Loucy (cell line): ENCODE data around the gene CAMKMT.

Source experiments
- EZH2phosphoT487 ChIP-seq: fragments of 200-600 bp; IDR thresholded peaks from 2 replicates; pipeline ENCODE4 v1.6.1; 2018; ENCODE audit warnings: antibody characterized with exemption, mild to moderate bottlenecking, moderate library complexity, borderline replicate concordance
- TF ChIP-seq, protein P1 (sequence below): fragments of 200-600 bp; sonication (generic); conservative IDR thresholded peaks from 2 replicates; pipeline ENCODE4 v1.5.1; 2014; ENCODE audit warnings: mild to moderate bottlenecking, antibody characterized with exemption, low read length

DNA sequence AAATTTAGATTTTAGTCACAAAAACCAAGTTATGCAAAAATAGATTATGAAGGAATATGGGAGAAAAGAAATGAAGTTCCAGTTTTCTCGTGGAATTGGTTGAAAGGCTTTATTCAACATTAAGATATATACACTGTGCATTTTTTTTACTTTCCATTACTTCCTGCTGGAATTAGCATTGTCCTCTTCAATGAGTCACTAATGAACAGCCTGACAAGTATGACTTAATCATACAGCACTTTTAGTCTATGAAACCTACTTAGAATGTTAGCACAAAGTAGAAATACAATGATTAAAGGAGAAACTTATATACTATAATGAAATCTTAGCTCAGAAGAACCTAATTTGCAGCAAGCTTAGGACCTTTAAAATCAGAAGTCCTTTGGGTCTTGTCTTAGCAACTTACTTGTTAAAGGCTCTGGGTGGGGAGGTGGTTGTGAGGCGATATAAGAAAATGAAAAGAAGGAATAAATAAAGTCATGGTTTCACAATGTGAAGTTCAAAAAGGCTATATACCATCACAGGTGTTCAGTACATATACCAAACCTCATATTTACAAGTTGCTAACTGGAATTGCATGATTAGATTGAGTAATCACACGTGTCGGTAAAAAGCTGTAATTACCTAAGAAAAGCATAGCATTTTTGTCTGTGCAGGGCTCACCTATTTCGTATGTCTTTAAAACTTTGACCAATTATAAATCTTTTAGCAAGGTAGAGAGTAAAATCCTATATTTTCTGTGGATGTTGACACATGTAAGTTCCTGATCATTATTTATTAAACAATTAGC is 236.8 kb downstream of the CAMKMT start:
- TF ChIP-seq, protein P1, sequence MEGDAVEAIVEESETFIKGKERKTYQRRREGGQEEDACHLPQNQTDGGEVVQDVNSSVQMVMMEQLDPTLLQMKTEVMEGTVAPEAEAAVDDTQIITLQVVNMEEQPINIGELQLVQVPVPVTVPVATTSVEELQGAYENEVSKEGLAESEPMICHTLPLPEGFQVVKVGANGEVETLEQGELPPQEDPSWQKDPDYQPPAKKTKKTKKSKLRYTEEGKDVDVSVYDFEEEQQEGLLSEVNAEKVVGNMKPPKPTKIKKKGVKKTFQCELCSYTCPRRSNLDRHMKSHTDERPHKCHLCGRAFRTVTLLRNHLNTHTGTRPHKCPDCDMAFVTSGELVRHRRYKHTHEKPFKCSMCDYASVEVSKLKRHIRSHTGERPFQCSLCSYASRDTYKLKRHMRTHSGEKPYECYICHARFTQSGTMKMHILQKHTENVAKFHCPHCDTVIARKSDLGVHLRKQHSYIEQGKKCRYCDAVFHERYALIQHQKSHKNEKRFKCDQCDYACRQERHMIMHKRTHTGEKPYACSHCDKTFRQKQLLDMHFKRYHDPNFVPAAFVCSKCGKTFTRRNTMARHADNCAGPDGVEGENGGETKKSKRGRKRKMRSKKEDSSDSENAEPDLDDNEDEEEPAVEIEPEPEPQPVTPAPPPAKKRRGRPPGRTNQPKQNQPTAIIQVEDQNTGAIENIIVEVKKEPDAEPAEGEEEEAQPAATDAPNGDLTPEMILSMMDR: no peak
- no peak for TF ChIP-seq EZH2phosphoT487
